Stimulated activated CD8-positive, alpha-beta memory T cell treated with anti-CD3 and anti-CD28 coated beads, Interleukin-15, amount 100 ng/mL, for 4 hours (primary cell): ENCODE data around the gene STX12.
"Not testable (repeated sequence)": the region's sequence is repeated elsewhere in the genome, so short reads cannot be mapped to it uniquely, and the experiment has no call there.

ENCODE experiments used
- DNase-seq, 2 donors: peaks; one replicate each; pipeline ENCODE4 v3.0.0-alpha.2; 2020; ENCODE audit warnings: low read depth in 2 of 2

The STX12 gene

DNA sequence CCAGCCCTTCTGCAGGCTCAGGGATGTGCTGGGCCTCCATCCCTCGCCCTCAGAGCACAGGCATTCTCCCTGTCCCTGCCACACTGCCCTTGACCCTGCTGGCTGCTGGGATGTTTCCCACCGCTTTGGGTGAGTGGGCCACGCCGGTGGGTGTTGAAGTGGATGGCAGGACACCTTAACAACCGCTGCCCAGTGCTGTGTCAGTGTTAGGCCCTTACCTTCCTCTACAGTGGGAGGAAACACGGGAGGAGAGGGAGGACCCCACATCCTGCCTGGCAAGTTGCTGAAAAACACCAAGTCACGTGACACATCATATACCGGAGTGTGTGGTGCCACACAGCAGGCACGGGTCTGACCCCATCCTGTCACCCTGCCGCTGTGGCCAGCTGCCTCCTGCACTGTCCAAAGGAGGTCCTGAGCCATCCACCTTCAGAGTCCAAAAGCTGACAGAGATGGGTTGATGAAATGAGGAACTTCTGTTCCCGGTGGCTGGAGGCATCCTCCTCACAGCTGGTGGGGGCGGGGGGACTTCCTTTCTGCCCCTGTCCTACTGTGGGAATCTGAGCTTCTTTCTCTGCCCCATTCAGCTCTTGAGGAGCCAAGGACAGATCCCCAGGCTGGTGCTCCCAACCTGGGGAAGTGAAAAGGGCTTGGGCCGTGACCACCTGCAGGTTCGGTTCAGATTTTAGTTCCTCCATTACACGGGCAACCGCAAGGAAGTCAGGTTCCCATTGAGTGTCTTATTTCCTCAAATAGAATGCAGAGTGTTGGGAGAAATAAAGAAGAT, 96.1 kb downstream of the STX12 start:
- DNase-seq = peak; percentile 43 to 44

DNA sequence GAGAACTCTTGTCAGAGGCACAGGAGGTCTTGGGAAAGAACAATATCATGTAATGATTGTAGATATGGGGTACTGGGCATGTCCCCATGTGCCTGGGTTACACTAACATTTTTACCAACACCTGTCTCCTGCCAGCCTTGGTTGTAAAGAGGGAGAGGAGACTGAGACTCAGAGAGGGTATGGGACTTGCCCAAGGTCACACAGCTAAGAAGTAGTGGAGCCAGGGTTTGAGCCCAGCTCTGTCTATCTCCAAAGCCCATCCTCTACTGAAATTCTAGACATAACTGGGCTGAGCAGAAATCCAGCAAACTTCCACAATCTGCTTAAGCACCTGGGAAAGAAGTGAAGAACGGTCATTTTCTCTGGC, 96.7 kb downstream of the STX12 start:
- no peak for DNase-seq

DNA sequence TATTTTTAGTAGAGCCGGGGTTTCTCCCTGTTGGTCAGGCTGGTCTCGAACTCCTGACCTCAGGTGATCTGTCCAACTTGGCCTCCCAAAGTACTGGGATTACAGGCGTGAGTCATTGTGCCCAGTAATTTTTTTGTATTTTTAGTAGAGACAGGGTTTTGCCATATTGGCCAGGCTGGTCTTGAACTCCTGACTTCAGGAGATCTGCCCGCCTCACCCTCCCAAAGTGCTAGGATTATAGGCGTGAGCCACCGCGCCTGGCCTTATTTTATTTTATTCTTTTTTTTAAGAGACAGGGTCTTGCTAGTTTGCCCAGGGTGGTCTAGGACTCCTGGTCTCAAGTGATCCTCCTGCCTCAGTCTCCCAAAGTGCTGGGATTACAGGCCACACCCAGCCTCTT, 98.1 kb downstream of the STX12 start:
- DNase-seq = not testable (repeated sequence)

DNA sequence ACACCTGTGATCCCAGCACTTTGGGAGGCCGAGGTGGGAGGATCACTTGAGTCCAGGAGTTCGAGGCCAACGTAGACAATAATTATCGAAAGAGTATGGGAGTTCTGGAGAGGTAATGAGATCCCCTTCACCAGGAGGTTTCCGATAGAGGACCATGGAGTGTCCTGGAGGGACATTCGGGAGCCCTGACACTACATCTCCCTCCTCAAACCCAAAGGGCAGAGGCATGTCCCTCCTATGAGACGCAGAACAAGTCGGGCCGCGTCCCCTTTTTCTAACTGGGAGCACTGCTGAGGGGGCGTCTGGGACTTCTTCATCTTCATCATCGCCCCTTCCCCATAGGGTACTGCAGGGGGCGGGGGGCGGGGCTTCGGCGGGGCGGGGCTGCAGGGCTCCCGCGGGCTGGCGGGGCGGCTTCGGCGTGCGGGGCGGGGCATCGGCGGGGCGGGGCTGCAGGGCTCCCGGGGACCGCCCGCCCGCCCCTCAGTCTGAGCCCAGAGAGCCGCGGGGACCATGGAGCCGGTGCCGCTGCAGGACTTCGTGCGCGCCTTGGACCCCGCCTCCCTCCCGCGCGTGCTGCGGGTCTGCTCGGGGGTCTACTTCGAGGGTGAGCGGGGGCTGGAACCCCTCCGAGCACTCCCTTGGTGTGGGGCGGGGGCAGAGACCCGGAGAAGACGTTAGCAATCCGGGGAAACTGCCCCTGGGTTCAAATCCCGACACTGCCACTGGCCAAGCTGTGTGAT, 99.2 kb downstream of the STX12 start, which contains the start of gene THEMIS2:
THEMIS2 (plus strand) TSS at position 486 of the 743 bp plus-strand sequence; CDS start at position 514, 28 bp downstream.
- DNase-seq = peak; percentile 50 to 59

DNA sequence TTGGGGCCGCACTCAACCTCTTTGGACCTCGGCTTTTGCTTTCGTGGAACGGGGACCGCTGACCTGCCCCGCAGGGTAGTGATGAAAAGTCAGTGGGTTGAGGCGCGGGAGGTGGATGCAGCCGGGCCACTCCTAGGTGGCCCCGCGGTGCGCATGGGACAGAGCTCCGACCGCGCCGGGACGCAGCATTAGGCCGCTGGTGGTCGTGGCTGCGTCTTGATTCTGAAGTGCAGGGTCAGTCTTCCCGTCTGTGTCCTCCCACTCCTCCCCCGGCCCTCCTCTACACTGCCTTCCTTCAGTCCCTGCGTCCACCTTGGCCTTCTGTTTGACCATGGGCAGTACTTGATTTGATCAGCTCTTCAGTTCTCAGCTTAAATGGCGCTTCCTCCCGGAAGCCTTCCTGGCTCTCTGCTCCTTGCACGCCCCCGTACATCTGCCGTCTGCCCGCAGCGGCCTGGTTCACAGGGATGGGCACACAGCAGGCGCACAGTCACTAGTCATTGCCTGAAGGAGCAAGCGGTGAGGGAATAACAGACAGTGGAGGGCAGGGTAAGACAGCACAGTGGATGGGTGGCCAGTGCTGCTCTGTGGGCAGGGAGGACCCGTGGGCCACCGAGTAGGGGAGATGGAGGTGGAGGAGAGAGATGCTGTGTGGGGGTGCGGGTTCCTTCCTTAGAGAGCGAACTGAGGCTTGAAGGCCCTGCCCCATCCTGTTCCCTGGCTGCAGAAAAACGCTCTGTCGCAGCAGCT, 100.0 kb downstream of the STX12 start:
- no peak for DNase-seq

DNA sequence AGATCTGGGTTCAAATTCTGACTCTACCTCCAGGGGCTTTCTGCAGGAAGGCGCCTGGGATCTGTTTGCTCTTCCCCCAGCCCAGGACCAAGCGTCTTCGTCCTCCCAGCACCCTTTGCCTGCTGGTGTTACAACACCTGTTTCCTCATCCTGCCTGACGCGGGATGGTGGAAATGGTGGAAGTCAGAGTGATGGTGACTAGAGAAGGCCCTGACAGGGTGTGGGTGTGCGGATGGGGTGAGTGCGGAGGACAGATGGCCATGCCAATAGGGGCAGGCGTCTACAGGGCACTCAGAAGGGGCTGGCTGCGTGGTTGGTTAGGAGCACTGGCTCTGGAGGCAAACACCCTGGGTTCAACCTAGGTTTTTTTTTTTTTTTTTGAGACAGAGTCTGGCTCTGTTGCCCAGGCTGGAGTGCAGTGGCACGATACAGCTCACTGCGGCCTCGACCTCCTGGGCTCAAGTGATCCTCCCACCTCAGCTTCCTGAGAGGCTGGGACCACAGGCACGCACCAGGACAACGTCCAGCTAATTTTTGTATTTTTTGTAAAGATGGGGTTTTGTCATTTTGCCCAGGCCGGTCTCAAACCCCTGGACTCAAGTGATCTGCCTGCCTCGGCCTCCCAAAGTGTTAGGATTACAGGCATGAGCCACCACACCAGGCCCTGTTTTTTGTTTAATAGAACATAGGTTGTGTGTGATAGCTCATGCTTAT, 100.8 kb downstream of the STX12 start:
- DNase-seq = no peak
